Measurements from ENCODE around the gene MARS2. TPM values are rescaled to one million over a fixed set of nuclear protein-coding genes. Genes with fewer than 3 reads are reported as not detected.
"Not testable (repeated sequence)": the region's sequence is repeated elsewhere in the genome, so short reads cannot be mapped to it uniquely, and the experiment has no call there.

Gene MARS2
- total and polyA plus RNA-seq, 4 donors: 1.9 to 7.2 (median 5.6) TPM

- not testable (repeated sequence) for H3K36me3 ChIP-seq (ENCODE audit: control insufficient read depth in 4 of 4, insufficient read depth in 4 of 4, low read length in 4 of 4); H3K27me3 ChIP-seq (ENCODE audit: control insufficient read depth in 3 of 3, insufficient read depth in 3 of 3, low read length in 2 of 3); H3K4me1 ChIP-seq (ENCODE audit: control insufficient read depth in 5 of 5, insufficient read depth in 5 of 5, low read length in 5 of 5); DNase-seq; H3K9ac ChIP-seq (ENCODE audit: insufficient read depth in 1 of 2, low read length in 2 of 2); H3K27ac ChIP-seq (ENCODE audit: low read depth in 1 of 2, low read length in 1 of 2); H3K4me3 ChIP-seq; H3K9me3 ChIP-seq (ENCODE audit: control insufficient read depth in 4 of 4, insufficient read depth in 3 of 4, low read length in 3 of 4); ATAC-seq (ENCODE audit: insufficient read depth, low FRiP score)
- 93 to 97% methylated on average over 7 to 19 of the region's 30 CpGs for WGBS, 2 donors
These were observed 9.2 kb upstream of the MARS2 start for GRCh38 chr2:197695971-197696370.

DNA sequence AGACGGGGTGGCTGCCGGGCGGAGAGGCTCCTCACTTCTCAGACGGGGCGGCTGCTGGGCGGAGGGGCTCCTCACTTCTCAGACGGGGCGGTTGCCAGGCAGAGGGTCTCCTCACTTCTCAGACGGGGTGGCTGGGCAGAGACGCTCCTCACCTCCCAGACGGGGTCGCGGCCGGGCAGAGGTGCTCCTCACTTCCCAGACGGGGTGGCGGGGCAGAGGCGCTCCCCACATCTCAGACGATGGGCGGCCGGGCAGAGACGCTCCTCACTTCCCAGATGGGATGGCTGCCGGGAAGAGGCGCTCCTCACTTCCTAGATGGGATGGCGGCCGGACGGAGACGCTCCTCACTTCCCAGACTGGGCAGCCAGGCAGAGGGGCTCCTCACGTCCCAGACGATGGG is 8.6 kb upstream of the MARS2 start:
- not testable (repeated sequence) for ATAC-seq (ENCODE audit: insufficient read depth, low FRiP score); DNase-seq; H3K27me3 ChIP-seq (ENCODE audit: control insufficient read depth in 3 of 3, insufficient read depth in 3 of 3, low read length in 2 of 3)

DNA sequence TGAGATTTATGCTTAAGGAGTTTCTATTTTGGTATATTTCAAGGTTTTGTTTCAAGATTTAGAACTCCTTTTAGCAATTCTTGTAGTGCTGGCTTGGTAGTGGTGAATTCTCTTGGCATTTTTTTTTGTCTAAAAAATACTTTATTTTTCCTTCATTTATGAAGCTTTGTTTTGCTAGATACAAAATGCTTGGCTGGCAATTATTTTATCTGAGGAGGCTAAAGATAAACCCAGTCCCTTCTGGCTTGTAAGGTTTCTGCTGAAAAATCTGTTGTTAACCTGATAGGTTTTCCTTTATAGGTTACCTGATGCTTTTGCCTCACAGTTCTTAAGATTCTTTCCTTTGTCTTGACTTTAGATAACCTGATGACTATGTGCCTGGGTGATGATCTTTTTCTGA is 5.4 kb upstream of the MARS2 start:
- not testable (repeated sequence) for H3K9me3 ChIP-seq (ENCODE audit: control insufficient read depth in 4 of 4, insufficient read depth in 3 of 4, low read length in 3 of 4); ATAC-seq (ENCODE audit: insufficient read depth, low FRiP score); H3K27ac ChIP-seq (ENCODE audit: low read depth in 1 of 2, low read length in 1 of 2); H3K36me3 ChIP-seq (ENCODE audit: control insufficient read depth in 4 of 4, insufficient read depth in 4 of 4, low read length in 4 of 4); DNase-seq; H3K4me1 ChIP-seq (ENCODE audit: control insufficient read depth in 5 of 5, insufficient read depth in 5 of 5, low read length in 5 of 5); H3K27me3 ChIP-seq (ENCODE audit: control insufficient read depth in 3 of 3, insufficient read depth in 3 of 3, low read length in 2 of 3); H3K4me3 ChIP-seq; H3K9ac ChIP-seq (ENCODE audit: insufficient read depth in 1 of 2, low read length in 2 of 2)

More for the DNA sequence above, 8.6 kb upstream of the MARS2 start:
- H3K4me3 ChIP-seq; H3K36me3 ChIP-seq (ENCODE audit: control insufficient read depth in 4 of 4, insufficient read depth in 4 of 4, low read length in 4 of 4); H3K9me3 ChIP-seq (ENCODE audit: control insufficient read depth in 4 of 4, insufficient read depth in 3 of 4, low read length in 3 of 4); H3K9ac ChIP-seq (ENCODE audit: insufficient read depth in 1 of 2, low read length in 2 of 2); H3K27ac ChIP-seq (ENCODE audit: low read depth in 1 of 2, low read length in 1 of 2); H3K4me1 ChIP-seq (ENCODE audit: control insufficient read depth in 5 of 5, insufficient read depth in 5 of 5, low read length in 5 of 5): not testable (repeated sequence)
- WGBS, 2 donors: 96 to 97% methylated on average over 11 to 24 of the region's 29 CpGs

GRCh38 chr2:197700960-197701359 is 4.2 kb upstream of the MARS2 start:
- H3K36me3 ChIP-seq (ENCODE audit: control insufficient read depth in 4 of 4, insufficient read depth in 4 of 4, low read length in 4 of 4): no peaks in the 10 kb centered on the region
- no peak for DNase-seq
- H3K27me3 ChIP-seq (ENCODE audit: control insufficient read depth in 3 of 3, insufficient read depth in 3 of 3, low read length in 2 of 3): no peaks in the 10 kb centered on the region
- no peak overlapping the region for H3K9ac ChIP-seq (ENCODE audit: insufficient read depth in 1 of 2, low read length in 2 of 2)
- H3K9me3 ChIP-seq (ENCODE audit: control insufficient read depth in 4 of 4, insufficient read depth in 3 of 4, low read length in 3 of 4): peaks cover 0 to 2% (median 0%) of the 10 kb centered on the region in 4 donors
- no peak overlapping the region for H3K4me3 ChIP-seq
- 88 to 92% methylated on average over 3 of the region's 3 CpGs for WGBS, 2 donors
- no peak for TF ChIP-seq CTCF (IDR thresholded peaks at IDR 0.05; ENCODE audit: control extremely low read depth, extremely low read depth)
- no peak overlapping the region for H3K27ac ChIP-seq (ENCODE audit: low read depth in 1 of 2, low read length in 1 of 2)
- H3K4me1 ChIP-seq (ENCODE audit: control insufficient read depth in 5 of 5, insufficient read depth in 5 of 5, low read length in 5 of 5): peaks cover 0 to 5% (median under 1%) of the 10 kb centered on the region in 5 donors
- ATAC-seq (ENCODE audit: insufficient read depth, low FRiP score): no peak

- H3K4me3 ChIP-seq: no peak overlapping the region
- peaks cover 0 to 2% (median 0%) of the 10 kb centered on the region in 4 donors for H3K9me3 ChIP-seq (ENCODE audit: control insufficient read depth in 4 of 4, insufficient read depth in 3 of 4, low read length in 3 of 4)
- peaks cover 9 to 28% (median 10%) of the 10 kb centered on the region in 5 donors for H3K4me1 ChIP-seq (ENCODE audit: control insufficient read depth in 5 of 5, insufficient read depth in 5 of 5, low read length in 5 of 5)
- H3K36me3 ChIP-seq (ENCODE audit: control insufficient read depth in 4 of 4, insufficient read depth in 4 of 4, low read length in 4 of 4): peaks cover 0 to 2% (median under 1%) of the 10 kb centered on the region in 4 donors
- H3K27ac ChIP-seq (ENCODE audit: low read depth in 1 of 2, low read length in 1 of 2): peak overlapping the region; percentile 83 to 85
- no peak for TF ChIP-seq CTCF (IDR thresholded peaks at IDR 0.05; ENCODE audit: control extremely low read depth, extremely low read depth)
- WGBS, 2 donors: 1% methylated on average over 5 of the region's 5 CpGs
- peak overlapping the region; percentile 71 to 98 for H3K9ac ChIP-seq (ENCODE audit: insufficient read depth in 1 of 2, low read length in 2 of 2)
- DNase-seq: no peak
- ATAC-seq (ENCODE audit: insufficient read depth, low FRiP score): peak; percentile 13
- no peaks in the 10 kb centered on the region for H3K27me3 ChIP-seq (ENCODE audit: control insufficient read depth in 3 of 3, insufficient read depth in 3 of 3, low read length in 2 of 3)
These were observed 592 bp upstream of the MARS2 start for GRCh38 chr2:197704434-197705120.
